Sigmoid colon (tissue), 4 donors: Measurements from ENCODE around the gene ABCA2.

ENCODE experiments used
- CTCF ChIP-seq, 4 experiments: fragments of 450-650 bp in 3 of 4; fragments of 200-600 bp in 1 of 4; IDR thresholded peaks; one replicate each; pipeline ENCODE4 v1.5.1; 2016 to 2019; ENCODE audit warnings: antibody characterized with exemption in 4 of 4, mild to moderate bottlenecking in 3 of 4, moderate library complexity in 2 of 4
- POLR2AphosphoS5 ChIP-seq, 4 donors: sonication (generic); formaldehyde crosslinking; IDR thresholded peaks; one replicate each; pipeline ENCODE4 v1.6.1; 2017; ENCODE audit warnings: antibody characterized with exemption in 4 of 4

GRCh38 chr9:136977649-136978072 is 50.4 kb downstream of the ABCA2 start:
- TF ChIP-seq CTCF (IDR thresholded peaks at IDR 0.05), result no peak
- no peak for TF ChIP-seq POLR2AphosphoS5 (IDR thresholded peaks at IDR 0.05)
